Neural crest cell (in vitro differentiated cells): Measurements from ENCODE around the gene CKMT2. TPM values are rescaled to one million over a fixed set of nuclear protein-coding genes. Genes with fewer than 3 reads are reported as not detected.
"Not testable (repeated sequence)": the region's sequence is repeated elsewhere in the genome, so short reads cannot be mapped to it uniquely, and the experiment has no call there.

Experiments
- DNase-seq: peaks from one replicate; pipeline ENCODE4 v3.0.0; 2021; ENCODE audit warnings: low read depth, mixed read lengths, low spot score
- H3K27ac Mint-ChIP-seq: one replicate; pipeline ENCODE4 v1.8.0; 2021; ENCODE audit warnings: mild to moderate bottlenecking, mixed read lengths; ENCODE audit not compliant: unreplicated experiment
- H3K27me3 Mint-ChIP-seq: 2 replicates; pipeline ENCODE4 v1.8.0; 2021; ENCODE audit warnings: low read depth, mild to moderate bottlenecking, mixed read lengths
- H3K36me3 Mint-ChIP-seq: 2 replicates; pipeline ENCODE4 v1.8.0; 2021; ENCODE audit warnings: low read depth, mild to moderate bottlenecking, mixed read lengths
- H3K4me1 Mint-ChIP-seq: 2 replicates; pipeline ENCODE4 v1.8.0; 2021; ENCODE audit warnings: mixed read lengths
- H3K4me3 Mint-ChIP-seq: one replicate; pipeline ENCODE4 v1.8.0; 2021; ENCODE audit warnings: mild to moderate bottlenecking, mixed read lengths
- H3K9me3 Mint-ChIP-seq: 2 replicates; pipeline ENCODE4 v1.8.0; 2021; ENCODE audit warnings: mixed read lengths
- total RNA-seq: library from RNA; stranded (reverse); gene quantifications from 2 replicates; pipeline ENCODE4 v1.2.1, GENCODE V29; 2021
- TF ChIP-seq, protein P1 (sequence below): fragments of 200-600 bp; sonication (generic); conservative IDR thresholded peaks from 2 replicates; pipeline ENCODE4 v1.5.0; 2021; ENCODE audit warnings: antibody characterized with exemption, mild to moderate bottlenecking

The CKMT2 gene
- total RNA-seq, 1 donor from 2014 or later: not detected

DNA sequence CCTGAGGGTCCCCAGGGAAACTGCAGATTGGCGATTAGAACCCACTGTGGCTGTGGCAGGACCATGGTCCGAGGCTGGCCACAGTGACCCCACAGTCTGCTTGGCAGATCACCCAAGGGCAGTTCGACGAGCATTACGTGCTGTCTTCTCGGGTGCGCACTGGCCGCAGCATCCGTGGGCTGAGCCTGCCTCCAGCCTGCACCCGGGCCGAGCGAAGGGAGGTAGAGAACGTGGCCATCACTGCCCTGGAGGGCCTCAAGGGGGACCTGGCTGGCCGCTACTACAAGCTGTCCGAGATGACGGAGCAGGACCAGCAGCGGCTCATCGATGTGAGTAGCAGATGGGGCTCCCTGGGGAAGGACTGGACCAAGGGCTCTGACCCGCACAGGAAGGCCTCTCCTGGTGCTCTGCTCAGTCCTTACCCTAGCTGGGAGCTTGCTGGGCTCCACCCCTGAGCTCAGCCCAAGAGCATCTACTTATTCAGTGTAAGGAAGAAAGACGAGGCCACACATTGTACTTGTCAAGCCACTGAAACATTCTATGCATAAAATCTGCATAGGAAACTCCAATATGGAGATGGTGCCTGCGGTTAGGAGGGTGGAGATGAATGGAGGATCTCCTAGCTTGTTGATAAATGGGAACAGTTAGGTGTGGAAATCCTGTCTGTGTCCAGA lies 21.9 kb downstream of the CKMT2 start:
- no peak overlapping the region for H3K4me3 Mint-ChIP-seq
- no peak for DNase-seq
- peaks cover 6% of the 10 kb centered on the region for H3K9me3 Mint-ChIP-seq
- no peaks in the 10 kb centered on the region for H3K27me3 Mint-ChIP-seq
- H3K4me1 Mint-ChIP-seq: no peaks in the 10 kb centered on the region
- H3K27ac Mint-ChIP-seq: no peak overlapping the region
- TF ChIP-seq, protein P1, sequence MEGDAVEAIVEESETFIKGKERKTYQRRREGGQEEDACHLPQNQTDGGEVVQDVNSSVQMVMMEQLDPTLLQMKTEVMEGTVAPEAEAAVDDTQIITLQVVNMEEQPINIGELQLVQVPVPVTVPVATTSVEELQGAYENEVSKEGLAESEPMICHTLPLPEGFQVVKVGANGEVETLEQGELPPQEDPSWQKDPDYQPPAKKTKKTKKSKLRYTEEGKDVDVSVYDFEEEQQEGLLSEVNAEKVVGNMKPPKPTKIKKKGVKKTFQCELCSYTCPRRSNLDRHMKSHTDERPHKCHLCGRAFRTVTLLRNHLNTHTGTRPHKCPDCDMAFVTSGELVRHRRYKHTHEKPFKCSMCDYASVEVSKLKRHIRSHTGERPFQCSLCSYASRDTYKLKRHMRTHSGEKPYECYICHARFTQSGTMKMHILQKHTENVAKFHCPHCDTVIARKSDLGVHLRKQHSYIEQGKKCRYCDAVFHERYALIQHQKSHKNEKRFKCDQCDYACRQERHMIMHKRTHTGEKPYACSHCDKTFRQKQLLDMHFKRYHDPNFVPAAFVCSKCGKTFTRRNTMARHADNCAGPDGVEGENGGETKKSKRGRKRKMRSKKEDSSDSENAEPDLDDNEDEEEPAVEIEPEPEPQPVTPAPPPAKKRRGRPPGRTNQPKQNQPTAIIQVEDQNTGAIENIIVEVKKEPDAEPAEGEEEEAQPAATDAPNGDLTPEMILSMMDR: no peak
- peaks cover 20% of the 10 kb centered on the region for H3K36me3 Mint-ChIP-seq

GRCh38 chr5:81256766-81257165 lies 23.6 kb downstream of the CKMT2 start:
- H3K27ac Mint-ChIP-seq: no peak overlapping the region
- H3K9me3 Mint-ChIP-seq: peaks cover 8% of the 10 kb centered on the region

GRCh38 chr5:81262796-81263195 lies 29.7 kb downstream of the CKMT2 start:
- H3K27ac Mint-ChIP-seq, H3K27me3 Mint-ChIP-seq, H3K4me3 Mint-ChIP-seq, DNase-seq, H3K4me1 Mint-ChIP-seq: not testable (repeated sequence)
- Mint-ChIP-seq H3K36me3 (peaks cover 34% of the 10 kb centered on the region), H3K9me3 (peaks cover 11% of the 10 kb centered on the region)

More at GRCh38 chr5:81256766-81257165, 23.6 kb downstream of the CKMT2 start:
- TF ChIP-seq, protein P1: no peak
- Mint-ChIP-seq H3K27me3 (no peaks in the 10 kb centered on the region), H3K36me3 (peaks cover 21% of the 10 kb centered on the region), H3K4me3 (no peak overlapping the region), H3K4me1 (no peaks in the 10 kb centered on the region)
- DNase-seq: no peak

DNA sequence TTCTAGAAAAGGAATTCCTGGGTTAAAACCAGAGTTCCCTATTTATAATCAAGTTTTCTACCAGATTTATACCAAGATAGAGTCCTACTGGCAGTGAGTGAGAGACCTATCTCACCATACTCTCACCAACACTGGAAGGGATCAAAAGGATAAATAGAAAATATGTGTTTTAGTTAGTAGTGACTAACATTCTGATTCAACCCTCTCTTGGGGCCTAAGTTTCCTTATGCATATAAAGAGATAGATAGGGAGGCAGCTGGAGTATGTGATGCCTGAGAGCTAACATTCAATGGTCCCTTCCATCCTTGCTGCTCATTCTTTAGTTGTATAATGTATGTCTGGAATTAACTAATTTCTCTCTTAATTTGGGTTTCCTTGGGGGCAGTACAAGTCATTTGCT lies 32.0 kb downstream of the CKMT2 start:
- Mint-ChIP-seq H3K36me3 (peaks cover 26% of the 10 kb centered on the region), H3K4me3 (no peak overlapping the region), H3K4me1 (no peaks in the 10 kb centered on the region), H3K9me3 (peaks cover 6% of the 10 kb centered on the region), H3K27ac (no peak overlapping the region), H3K27me3 (no peaks in the 10 kb centered on the region)
- TF ChIP-seq, protein P1: no peak
- DNase-seq: no peak

DNA sequence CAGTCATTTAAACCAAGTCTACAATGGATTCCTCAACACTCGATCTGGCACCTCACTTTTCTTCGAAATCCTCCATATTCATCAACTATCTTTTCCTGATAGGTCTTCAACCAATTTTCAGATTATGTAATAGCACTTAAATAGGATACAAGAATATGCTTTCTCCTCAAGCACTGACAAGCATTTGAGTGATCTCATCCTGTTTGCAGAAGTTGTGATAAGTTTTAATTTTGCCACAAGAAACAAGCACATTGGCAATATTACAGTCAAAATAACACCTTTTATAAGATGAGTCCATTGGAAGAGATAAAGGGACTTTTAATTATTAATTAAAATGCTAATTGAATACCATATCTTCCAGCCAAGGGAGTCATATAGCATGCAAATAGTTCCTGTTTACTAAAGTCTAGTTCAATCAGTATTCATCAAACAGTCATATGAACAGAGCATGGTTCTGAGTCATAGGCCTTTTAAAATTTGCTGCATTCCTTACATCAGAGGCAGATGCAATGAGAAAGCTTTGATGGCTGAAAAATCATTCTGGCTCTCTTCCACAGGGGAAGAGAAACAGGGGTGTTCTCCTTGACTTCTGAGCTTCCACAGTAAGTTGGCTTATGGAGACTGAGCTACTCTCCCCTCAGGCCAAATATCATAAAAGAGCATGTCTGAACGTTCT lies 35.5 kb downstream of the CKMT2 start:
- Mint-ChIP-seq H3K4me3 (no peak overlapping the region), H3K4me1 (peaks cover 10% of the 10 kb centered on the region), H3K9me3 (peaks cover 14% of the 10 kb centered on the region), H3K27ac (no peak overlapping the region), H3K27me3 (no peaks in the 10 kb centered on the region), H3K36me3 (peaks cover 31% of the 10 kb centered on the region)
- TF ChIP-seq, protein P1: no peak
- DNase-seq: no peak

DNA sequence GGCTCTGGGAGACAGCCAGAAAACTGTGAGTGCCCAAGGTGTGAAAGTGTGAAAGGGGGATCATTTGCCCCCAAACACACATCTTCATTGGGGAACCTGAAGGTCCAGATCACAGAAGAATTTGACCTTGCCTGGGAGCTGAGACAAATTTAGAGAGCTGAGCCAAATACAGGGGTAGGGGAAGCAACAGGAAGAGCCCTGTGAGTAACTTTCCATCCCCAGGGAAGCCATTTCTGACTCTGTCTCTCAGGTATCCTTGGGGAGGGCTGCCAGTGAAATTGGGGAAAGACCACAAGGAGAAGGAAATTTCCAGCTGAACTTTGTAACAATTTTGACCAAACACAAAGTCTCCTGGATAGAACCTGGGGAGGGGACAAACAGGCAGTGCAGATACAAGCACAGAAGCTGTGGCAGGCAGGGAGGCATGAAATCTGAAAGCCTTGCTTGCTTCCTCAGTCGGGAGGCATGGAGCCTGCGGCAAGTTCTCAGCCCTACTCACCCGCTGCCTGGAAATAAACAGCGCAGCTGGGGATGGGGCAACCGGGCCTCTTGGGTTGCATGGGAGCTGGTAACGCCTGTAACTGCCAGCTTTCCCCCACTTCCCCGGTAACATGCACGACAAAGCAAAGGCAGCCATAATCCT lies 36.8 kb downstream of the CKMT2 start:
- H3K27me3 Mint-ChIP-seq: no peaks in the 10 kb centered on the region
- DNase-seq: no peak
- TF ChIP-seq, protein P1: no peak
- H3K9me3 Mint-ChIP-seq: peaks cover 24% of the 10 kb centered on the region
- H3K4me1 Mint-ChIP-seq: peaks cover 10% of the 10 kb centered on the region
- H3K36me3 Mint-ChIP-seq: peaks cover 37% of the 10 kb centered on the region
- peak overlapping the region; percentile 75 for H3K27ac Mint-ChIP-seq
- H3K4me3 Mint-ChIP-seq: no peak overlapping the region

DNA sequence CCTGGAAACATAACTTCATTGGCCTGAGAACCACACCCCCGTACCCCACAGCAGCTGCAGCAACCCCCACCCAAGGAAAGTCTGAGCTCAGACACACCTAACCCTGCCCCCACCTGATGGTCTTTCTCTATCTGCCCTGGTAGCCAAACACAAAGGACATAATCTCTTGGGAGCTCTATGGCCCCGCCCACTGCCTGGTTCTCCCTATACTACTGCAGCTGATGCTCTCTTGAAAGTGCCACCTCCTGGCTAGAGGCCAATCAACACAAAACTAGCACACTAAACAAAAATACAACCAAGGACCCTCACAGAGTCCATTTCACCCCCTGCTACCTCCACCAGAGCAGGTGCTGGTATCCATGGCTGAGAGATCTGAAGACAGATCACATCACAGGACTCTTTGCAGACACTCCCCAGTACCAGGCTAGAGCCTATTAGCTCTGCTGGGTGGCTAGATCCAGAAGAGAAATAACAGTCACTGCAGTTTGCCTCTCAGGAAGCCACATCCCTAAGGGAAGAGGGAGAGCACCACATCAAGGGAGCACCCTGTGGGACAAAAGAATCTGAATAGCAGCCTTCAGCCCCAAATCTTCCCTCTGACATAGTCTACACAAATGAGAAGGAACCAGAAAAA lies 37.4 kb downstream of the CKMT2 start:
- not testable (repeated sequence) for DNase-seq, H3K27me3 Mint-ChIP-seq, H3K4me3 Mint-ChIP-seq
- H3K9me3 Mint-ChIP-seq: peaks cover 30% of the 10 kb centered on the region
- H3K4me1 Mint-ChIP-seq: peaks cover 10% of the 10 kb centered on the region
- H3K27ac Mint-ChIP-seq: peak overlapping the region; percentile 75
- peaks cover 42% of the 10 kb centered on the region for H3K36me3 Mint-ChIP-seq
